Measurements from ENCODE around the gene GGT5. TPM values are rescaled to one million over a fixed set of nuclear protein-coding genes. Genes with fewer than 3 reads are reported as not detected.

GGT5 gene
- total RNA-seq, 4 donors from 2014 or later: 8.8 to 29.9 (median 22.8) TPM

DNA sequence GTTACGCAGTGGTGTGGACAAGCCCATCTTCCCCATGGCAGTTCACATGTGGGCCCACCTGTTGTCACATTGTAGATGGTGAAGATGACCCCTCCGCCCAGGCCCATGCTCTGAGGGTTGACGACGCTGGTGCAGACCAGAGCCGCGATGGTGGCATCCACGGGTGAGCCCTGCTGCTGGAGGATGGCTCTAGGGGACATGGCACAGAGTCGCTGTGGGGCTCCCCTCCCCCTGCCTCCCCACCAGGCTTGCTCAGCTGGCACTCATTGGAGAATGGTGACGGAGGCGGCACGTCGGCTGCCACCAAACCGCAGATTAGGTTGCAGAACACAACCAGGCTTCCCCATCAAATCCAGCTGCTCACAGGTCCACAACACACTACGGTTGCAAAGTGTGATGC lies 11.1 kb downstream of the GGT5 start:
- ATAC-seq (no peak), DNase-seq (no peak)
- TF ChIP-seq POLR2A (IDR thresholded peaks at IDR 0.05): no peak
- TF ChIP-seq, protein P1, sequence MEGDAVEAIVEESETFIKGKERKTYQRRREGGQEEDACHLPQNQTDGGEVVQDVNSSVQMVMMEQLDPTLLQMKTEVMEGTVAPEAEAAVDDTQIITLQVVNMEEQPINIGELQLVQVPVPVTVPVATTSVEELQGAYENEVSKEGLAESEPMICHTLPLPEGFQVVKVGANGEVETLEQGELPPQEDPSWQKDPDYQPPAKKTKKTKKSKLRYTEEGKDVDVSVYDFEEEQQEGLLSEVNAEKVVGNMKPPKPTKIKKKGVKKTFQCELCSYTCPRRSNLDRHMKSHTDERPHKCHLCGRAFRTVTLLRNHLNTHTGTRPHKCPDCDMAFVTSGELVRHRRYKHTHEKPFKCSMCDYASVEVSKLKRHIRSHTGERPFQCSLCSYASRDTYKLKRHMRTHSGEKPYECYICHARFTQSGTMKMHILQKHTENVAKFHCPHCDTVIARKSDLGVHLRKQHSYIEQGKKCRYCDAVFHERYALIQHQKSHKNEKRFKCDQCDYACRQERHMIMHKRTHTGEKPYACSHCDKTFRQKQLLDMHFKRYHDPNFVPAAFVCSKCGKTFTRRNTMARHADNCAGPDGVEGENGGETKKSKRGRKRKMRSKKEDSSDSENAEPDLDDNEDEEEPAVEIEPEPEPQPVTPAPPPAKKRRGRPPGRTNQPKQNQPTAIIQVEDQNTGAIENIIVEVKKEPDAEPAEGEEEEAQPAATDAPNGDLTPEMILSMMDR (IDR thresholded peaks at IDR 0.05 in 4 of 5, conservative IDR thresholded peaks at IDR 0.05 in 1 of 5): no peak
- H3K4me3 ChIP-seq: no peak overlapping the region
- no peaks in the 10 kb centered on the region for H3K27me3 ChIP-seq
- no peaks in the 10 kb centered on the region for H3K9me3 ChIP-seq
- no peak overlapping the region for H3K27ac ChIP-seq
- in situ Hi-C loops (cut with MboI; ENCODE audit: low sequenced_read_pairs in 4 of 4) (loop anchor here in 1 of 4 donors (25.0 kb wide), 1 partner anchor 122 kb away; no protein-coding TSS in a partner anchor), intact Hi-C loops (cut with DNase I; ENCODE audit: low total_unique reads) (no loop called here)
- H3K36me3 ChIP-seq: no peaks in the 10 kb centered on the region
- H3K4me1 ChIP-seq: no peaks in the 10 kb centered on the region

DNA sequence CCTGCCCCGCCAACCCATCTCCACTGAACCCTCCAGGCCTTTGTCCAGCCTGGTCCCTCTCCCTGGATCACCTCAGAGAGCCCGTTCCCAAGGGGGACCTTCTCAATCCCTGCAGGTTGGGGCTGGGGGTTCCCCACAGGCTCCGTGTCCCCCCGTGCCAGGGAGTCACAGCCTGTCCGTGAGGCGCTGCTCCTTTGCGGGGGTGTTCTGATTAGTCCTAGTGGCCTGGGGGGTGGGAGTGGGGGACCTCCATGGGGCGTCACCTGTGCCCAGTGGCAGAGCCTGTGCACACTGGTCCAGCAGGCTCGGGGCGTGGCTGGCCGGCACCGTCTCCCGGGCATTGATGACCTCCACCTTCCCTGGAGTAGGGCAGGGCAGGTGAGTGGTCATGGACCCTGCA lies 11.6 kb downstream of the GGT5 start:
- in situ Hi-C loops (cut with MboI; ENCODE audit: low sequenced_read_pairs in 4 of 4) (loop anchor here in 1 of 4 donors (25.0 kb wide), 1 partner anchor 121 kb away; no protein-coding TSS in a partner anchor), intact Hi-C loops (cut with DNase I; ENCODE audit: low total_unique reads) (no loop called here)
- Histone ChIP-seq H3K27me3 (no peaks in the 10 kb centered on the region), H3K9me3 (no peaks in the 10 kb centered on the region), H3K27ac (no peak overlapping the region), H3K4me3 (no peak overlapping the region), H3K36me3 (no peaks in the 10 kb centered on the region), H3K4me1 (no peaks in the 10 kb centered on the region)
- no peak for DNase-seq
- no peak for TF ChIP-seq POLR2A (IDR thresholded peaks at IDR 0.05)
- TF ChIP-seq, protein P1 (IDR thresholded peaks at IDR 0.05 in 4 of 5, conservative IDR thresholded peaks at IDR 0.05 in 1 of 5): no peak
- ATAC-seq: no peak

DNA sequence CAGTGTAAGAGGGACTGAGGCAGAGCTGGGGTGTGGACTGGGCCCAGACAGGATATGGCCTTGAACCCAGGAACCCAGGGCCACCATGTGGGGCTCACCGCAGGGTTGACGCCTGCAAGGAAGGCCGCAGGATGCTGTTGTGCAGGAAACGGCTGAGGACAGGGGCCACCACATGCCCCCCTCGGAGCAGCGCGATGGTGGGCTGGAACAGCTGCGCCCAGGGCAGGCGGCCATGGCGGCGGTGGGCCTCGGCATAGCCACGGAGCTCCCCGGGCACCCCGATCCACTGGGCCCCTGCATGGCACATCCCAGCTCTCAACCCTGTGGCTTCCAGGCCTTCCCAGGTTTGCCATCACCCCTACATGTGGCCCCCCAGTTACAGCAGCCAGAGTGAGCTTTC lies 12.2 kb downstream of the GGT5 start:
- Histone ChIP-seq H3K9me3 (no peaks in the 10 kb centered on the region), H3K4me1 (no peaks in the 10 kb centered on the region), H3K27ac (no peak overlapping the region), H3K36me3 (no peaks in the 10 kb centered on the region), H3K4me3 (no peak overlapping the region), H3K27me3 (no peaks in the 10 kb centered on the region)
- intact Hi-C loops (cut with DNase I; ENCODE audit: low total_unique reads) (no loop called here), in situ Hi-C loops (cut with MboI; ENCODE audit: low sequenced_read_pairs in 4 of 4) (loop anchor here in 1 of 4 donors (25.0 kb wide), 1 partner anchor 120 kb away; no protein-coding TSS in a partner anchor)
- no peak for DNase-seq
- ATAC-seq: no peak
- TF ChIP-seq POLR2A (IDR thresholded peaks at IDR 0.05): no peak
- TF ChIP-seq, protein P1 (IDR thresholded peaks at IDR 0.05 in 4 of 5, conservative IDR thresholded peaks at IDR 0.05 in 1 of 5): no peak

DNA sequence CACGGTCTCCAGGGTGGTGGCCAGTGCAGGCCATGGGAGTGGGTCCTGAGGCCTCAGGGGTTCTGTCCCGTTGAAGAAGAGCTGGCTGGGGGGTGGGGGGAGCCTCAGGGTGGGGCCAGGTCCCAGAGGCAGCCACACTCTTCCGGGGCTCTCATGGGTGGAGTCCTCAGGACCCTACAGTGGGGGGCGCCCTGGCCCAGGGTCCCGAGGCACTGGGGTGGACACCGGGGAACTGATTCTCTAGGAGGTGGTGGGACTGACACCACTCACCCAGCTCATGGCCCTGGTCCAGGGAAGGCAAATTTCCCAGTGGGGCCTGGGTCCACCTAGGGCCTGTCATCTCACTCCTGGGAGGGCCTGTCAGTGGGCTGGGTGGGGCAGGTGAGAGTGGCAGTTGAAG lies 12.8 kb downstream of the GGT5 start:
- ATAC-seq (no peak), DNase-seq (no peak)
- no peaks in the 10 kb centered on the region for H3K9me3 ChIP-seq
- H3K27ac ChIP-seq: no peak overlapping the region
- in situ Hi-C loops (cut with MboI; ENCODE audit: low sequenced_read_pairs in 4 of 4) (loop anchor here in 1 of 4 donors (25.0 kb wide), 1 partner anchor 120 kb away; no protein-coding TSS in a partner anchor), intact Hi-C loops (cut with DNase I; ENCODE audit: low total_unique reads) (no loop called here)
- no peak for TF ChIP-seq POLR2A (IDR thresholded peaks at IDR 0.05)
- TF ChIP-seq, protein P1 (IDR thresholded peaks at IDR 0.05 in 4 of 5, conservative IDR thresholded peaks at IDR 0.05 in 1 of 5): no peak
- no peak overlapping the region for H3K4me3 ChIP-seq
- no peaks in the 10 kb centered on the region for H3K27me3 ChIP-seq
- no peaks in the 10 kb centered on the region for H3K4me1 ChIP-seq
- H3K36me3 ChIP-seq: no peaks in the 10 kb centered on the region

DNA sequence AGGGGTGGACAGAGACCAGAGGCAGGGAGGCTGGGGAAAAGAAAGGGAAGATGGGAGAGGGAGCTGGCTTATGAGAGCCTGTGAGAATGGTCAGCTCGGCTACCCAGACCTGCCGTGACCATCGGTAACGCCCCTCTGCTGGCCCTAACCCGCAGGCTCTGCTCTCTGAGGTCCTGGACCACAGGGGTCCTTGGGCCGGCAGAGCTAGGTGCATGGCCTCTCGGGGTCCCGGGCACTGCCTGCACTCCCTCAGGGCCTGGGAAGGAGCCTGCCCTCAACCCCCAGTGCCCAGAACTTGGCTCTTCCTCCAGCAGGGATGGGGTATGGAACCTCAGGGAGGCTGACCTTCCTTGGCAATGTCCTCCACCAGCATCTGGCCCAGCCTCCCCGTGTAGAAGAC lies 13.2 kb downstream of the GGT5 start:
- Histone ChIP-seq H3K4me1 (no peaks in the 10 kb centered on the region), H3K27ac (no peak overlapping the region), H3K9me3 (no peaks in the 10 kb centered on the region), H3K36me3 (no peaks in the 10 kb centered on the region), H3K4me3 (no peak overlapping the region), H3K27me3 (no peaks in the 10 kb centered on the region)
- in situ Hi-C loops (cut with MboI; ENCODE audit: low sequenced_read_pairs in 4 of 4): loop anchor here in 1 of 4 donors (25.0 kb wide), 1 partner anchor 119 kb away; no protein-coding TSS in a partner anchor
- intact Hi-C loops (cut with DNase I; ENCODE audit: low total_unique reads): no loop called here
- TF ChIP-seq, protein P1 (IDR thresholded peaks at IDR 0.05 in 4 of 5, conservative IDR thresholded peaks at IDR 0.05 in 1 of 5): no peak
- no peak for TF ChIP-seq POLR2A (IDR thresholded peaks at IDR 0.05)
- DNase-seq (no peak), ATAC-seq (no peak)
